Ascending aorta (tissue), 2 donors: Measurements from ENCODE around the gene MSANTD2. TPM values are rescaled to one million over a fixed set of nuclear protein-coding genes. Genes with fewer than 3 reads are reported as not detected.

Source experiments
- DNase-seq, 2 donors: peaks; one replicate each; pipeline ENCODE4 v3.0.0-alpha.2; 2019; ENCODE audit warnings: low spot score in 2 of 2
- H3K27ac ChIP-seq, 2 donors: fragments of 200-600 bp; sonication (generic); one replicate each; pipeline ENCODE4 v1.5.1; 2016 to 2017; ENCODE audit warnings: mild to moderate bottlenecking in 1 of 2
- H3K27me3 ChIP-seq: fragments of 200-600 bp; sonication (generic); one replicate; pipeline ENCODE4 v1.5.1; 2017
- H3K36me3 ChIP-seq, 2 donors: fragments of 200-600 bp; sonication (generic); one replicate each; pipeline ENCODE4 v1.5.1; 2016
- H3K4me1 ChIP-seq, 2 donors: fragments of 200-600 bp; sonication (generic); one replicate each; pipeline ENCODE4 v1.5.1; 2016 to 2017; ENCODE audit warnings: mild to moderate bottlenecking in 1 of 2
- H3K4me3 ChIP-seq, 2 donors: fragments of 200-600 bp; sonication (generic); one replicate each; pipeline ENCODE4 v1.5.1; 2016 to 2017; ENCODE audit warnings: mild to moderate bottlenecking in 1 of 2
- H3K9me3 ChIP-seq, 2 donors: fragments of 200-600 bp; sonication (generic); one replicate each; pipeline ENCODE4 v1.5.1; 2016
- CTCF ChIP-seq, 3 experiments: fragments of 200-600 bp in 2 of 3; fragments of 450-650 bp in 1 of 3; sonication (generic) in 2 of 3; IDR thresholded peaks; one replicate each; pipeline ENCODE4 v1.5.1; 2016 to 2019; ENCODE audit warnings: antibody characterized with exemption in 3 of 3, mild to moderate bottlenecking in 1 of 3, moderate library complexity in 1 of 3
- intact Hi-C: fragments of 100-400 bp; cut with DNase I; formaldehyde crosslinking; loops from one replicate; pipeline ENCODE4 v1.15.1; 2023
- total RNA-seq: library from RNA; depleted of rRNA; stranded (reverse); fragments of >200 nt; gene quantifications from one replicate; pipeline ENCODE4 v1.1.0, GENCODE V29; 2016

Gene MSANTD2
- total RNA-seq, 1 donor from 2014 or later: 21.4 TPM

DNA sequence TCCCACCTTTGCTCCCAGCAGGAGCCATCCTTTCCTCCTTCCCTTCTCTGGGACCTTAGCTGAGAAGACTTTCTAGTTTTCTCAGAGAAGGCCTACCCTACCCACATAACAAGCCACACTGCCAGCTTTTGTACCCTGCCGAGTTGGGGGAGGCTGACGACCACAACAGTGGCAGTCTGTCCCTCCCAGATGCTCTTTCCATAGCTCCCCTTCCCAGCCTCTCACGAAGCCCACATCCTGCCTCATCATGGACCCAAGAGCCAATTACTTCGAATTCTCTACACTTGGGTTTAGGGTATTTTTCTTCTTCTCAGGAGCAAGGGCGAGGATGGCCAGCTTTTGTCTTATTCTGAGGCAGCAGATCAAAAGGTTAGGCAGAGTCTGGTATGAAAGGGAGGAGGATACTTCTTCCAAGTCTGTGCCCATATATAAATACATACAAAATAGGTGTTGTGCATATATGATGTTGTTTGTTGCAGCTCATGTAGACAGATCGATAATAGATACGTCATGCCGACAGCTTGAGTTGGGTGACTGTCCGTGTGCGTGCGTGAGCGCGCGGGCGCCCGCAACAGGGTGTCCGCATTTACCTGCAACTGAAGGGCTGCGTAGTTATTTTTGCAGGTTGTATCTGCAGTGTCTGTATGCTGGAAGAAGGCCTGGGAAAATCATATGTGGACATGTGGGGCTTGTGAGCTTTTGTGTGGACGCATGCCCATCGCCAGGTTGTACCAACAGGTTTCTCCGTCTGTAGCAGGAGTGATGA, 61.3 kb downstream of the MSANTD2 start:
- no peaks in the 10 kb centered on the region for H3K27me3 ChIP-seq

DNA sequence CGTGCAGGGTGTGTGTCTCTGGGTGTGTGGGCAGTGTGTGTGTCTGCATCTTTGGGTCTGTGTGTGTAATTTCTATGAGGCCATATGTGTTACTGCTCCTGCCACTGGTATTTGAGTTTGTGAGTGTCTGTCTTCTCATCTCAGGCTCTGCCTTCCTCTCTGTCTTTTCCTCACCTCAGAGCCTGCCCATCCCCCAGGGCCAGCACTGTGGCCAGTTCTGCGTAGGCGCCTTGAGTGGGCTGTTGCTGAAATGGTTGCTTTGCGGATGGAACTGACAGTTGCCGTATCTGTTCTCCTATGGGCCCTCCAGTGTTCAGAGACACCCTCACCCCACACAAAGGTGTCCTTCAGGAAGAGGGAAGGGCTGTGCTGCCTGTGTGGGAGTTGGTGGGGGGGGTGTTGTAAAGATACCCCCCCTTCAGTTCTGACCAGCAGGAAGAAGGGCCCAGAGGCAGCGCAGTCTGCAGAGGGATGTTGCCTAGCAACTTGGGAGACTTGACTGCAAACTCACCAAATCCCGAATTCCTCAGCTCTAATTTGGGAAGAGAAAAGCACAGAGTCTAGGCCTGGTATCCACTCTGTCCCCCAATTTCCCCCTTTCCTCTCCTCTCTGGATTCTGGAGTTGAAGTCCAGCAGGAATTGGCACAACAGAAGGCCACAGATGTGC, 62.4 kb downstream of the MSANTD2 start:
- intact Hi-C loops: loop anchor here (2.0 kb wide), 1 partner anchor 19 kb away; no protein-coding TSS in a partner anchor
- TF ChIP-seq CTCF (IDR thresholded peaks at IDR 0.05): no peak
- no peaks in the 10 kb centered on the region for H3K9me3 ChIP-seq
- no peaks in the 10 kb centered on the region for H3K36me3 ChIP-seq
- H3K4me3 ChIP-seq: no peak overlapping the region
- H3K27ac ChIP-seq: no peak overlapping the region
- no peaks in the 10 kb centered on the region for H3K27me3 ChIP-seq
- no peak for DNase-seq
- H3K4me1 ChIP-seq: peaks cover 13% of the 10 kb centered on the region in 2 donors

More for the DNA sequence above, 61.3 kb downstream of the MSANTD2 start:
- Histone ChIP-seq H3K4me1 (peaks cover 13% of the 10 kb centered on the region in 2 donors), H3K36me3 (no peaks in the 10 kb centered on the region), H3K4me3 (peak overlapping the region in 1 of 2 donors; percentile 89), H3K9me3 (no peaks in the 10 kb centered on the region), H3K27ac (peak overlapping the region in 1 of 2 donors; percentile 56)
- intact Hi-C loops: loop anchor here (1.0 kb wide), 2 partner anchors 21 to 66 kb away; partner anchors contain the start of genes SIAE and SPA17
- no peak for TF ChIP-seq CTCF (IDR thresholded peaks at IDR 0.05)
- no peak for DNase-seq

DNA sequence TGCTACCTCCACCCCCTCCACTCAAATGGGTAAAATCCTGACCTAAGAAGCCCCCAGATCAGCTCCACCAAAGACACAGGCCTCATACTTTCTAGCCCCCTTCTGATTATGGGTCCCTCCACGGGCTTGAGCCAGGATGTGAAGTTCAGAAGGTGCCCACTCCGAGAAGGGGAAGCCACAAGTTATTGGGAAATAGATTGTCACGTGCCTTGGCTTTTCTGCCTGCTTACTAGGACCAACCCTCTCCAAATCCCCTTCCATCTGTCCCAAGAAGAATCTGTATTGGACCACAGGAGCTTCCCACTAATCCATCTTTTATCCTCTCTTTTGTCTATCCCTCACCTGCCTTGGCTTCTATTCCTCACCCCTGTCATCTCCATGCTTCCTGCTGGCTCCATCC, 63.5 kb downstream of the MSANTD2 start:
- Histone ChIP-seq H3K4me3 (no peak overlapping the region), H3K27ac (peak overlapping the region in 1 of 2 donors; percentile 12), H3K27me3 (no peaks in the 10 kb centered on the region), H3K9me3 (no peaks in the 10 kb centered on the region), H3K36me3 (no peaks in the 10 kb centered on the region), H3K4me1 (peaks cover 13% of the 10 kb centered on the region in 2 donors)
- intact Hi-C loops: loop anchor here (2.0 kb wide), 1 partner anchor 18 kb away; no protein-coding TSS in a partner anchor
- no peak for DNase-seq
- TF ChIP-seq CTCF (IDR thresholded peaks at IDR 0.05): no peak

DNA sequence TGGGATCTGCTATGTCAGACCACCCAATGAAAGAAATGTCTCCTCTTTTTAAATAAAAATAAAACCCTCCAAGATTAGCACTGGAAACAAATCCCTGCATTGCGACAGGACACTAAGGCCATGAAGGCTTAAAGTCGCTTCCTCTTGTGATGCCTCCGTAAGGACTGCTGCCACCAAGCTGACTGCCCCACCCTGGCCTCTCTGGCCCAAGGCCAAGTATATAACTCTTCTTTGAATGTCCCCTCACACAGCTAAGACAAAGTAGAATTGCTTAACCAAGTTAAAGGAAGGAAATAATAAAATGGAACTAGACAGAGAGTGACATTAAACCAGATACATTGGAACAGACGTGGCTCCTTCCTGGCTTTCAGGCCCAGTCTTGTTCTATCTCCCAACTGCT, 68.0 kb downstream of the MSANTD2 start:
- DNase-seq: no peak
- Histone ChIP-seq H3K27ac (no peak overlapping the region), H3K27me3 (no peaks in the 10 kb centered on the region), H3K9me3 (no peaks in the 10 kb centered on the region), H3K36me3 (no peaks in the 10 kb centered on the region), H3K4me1 (peaks cover 0 to 3% of the 10 kb centered on the region in 2 donors), H3K4me3 (no peak overlapping the region)
- TF ChIP-seq CTCF (IDR thresholded peaks at IDR 0.05): no peak
- intact Hi-C loops: no loop called here

GRCh38 chr11:124729571-124729970, 70.6 kb downstream of the MSANTD2 start:
- intact Hi-C loops: no loop called here
- Histone ChIP-seq H3K9me3 (no peaks in the 10 kb centered on the region), H3K27me3 (no peaks in the 10 kb centered on the region), H3K27ac (no peak overlapping the region), H3K36me3 (no peaks in the 10 kb centered on the region), H3K4me1 (peaks cover 0 to 4% of the 10 kb centered on the region in 2 donors), H3K4me3 (no peak overlapping the region)
- no peak for TF ChIP-seq CTCF (IDR thresholded peaks at IDR 0.05)
- DNase-seq: no peak
